Measurements from ENCODE around the gene P3H2. TPM values are rescaled to one million over a fixed set of nuclear protein-coding genes. Genes with fewer than 3 reads are reported as not detected.
A peak's percentile ranks its signal among the peaks of the same experiment; 100 is the strongest.

P3H2 gene
- total and polyA plus RNA-seq, 2 of the 4 experiments (the other 2 are of a cell fraction): 54.7 to 64.3 TPM

GRCh38 chr3:190127195-190127594 lies 6.5 kb upstream of the P3H2 start:
- no TSS peak for BruUV-seq (replicated peaks)
- no peak overlapping the region for H2AFZ ChIP-seq (replicated peaks; ENCODE audit: low read length, poor library complexity)
- H3K14ac ChIP-seq (replicated peaks; ENCODE audit: low read depth, low read length): no peak overlapping the region
- no CpG with 5 or more reads among the region's 1 CpG for WGBS, 2 experiments (ENCODE audit: extremely low coverage in 2 of 2, insufficient read length in 1 of 2)
- H3K23ac ChIP-seq (ENCODE audit: low read depth, low read length): no peak overlapping the region
- no peak overlapping the region for H2AK9ac ChIP-seq (replicated peaks; ENCODE audit: low read depth, low read length, poor library complexity)
- ChIA-PET POLR2A (ENCODE audit: unreplicated experiment) (no interaction called here), CTCF (no interaction called here)
- no peak overlapping the region for H2BK20ac ChIP-seq (ENCODE audit: low read depth, low read length)
- DNase-seq: no peak
- dilution Hi-C loops (cut with HindIII; ENCODE audit: low sequenced_read_pairs, unreplicated experiment) (no loop called here), in situ Hi-C loops (cut with MboI; ENCODE audit: low sequenced_read_pairs) (no loop called here), intact Hi-C loops (cut with micrococcal nuclease) (no loop called here)
- no peak overlapping the region for H3K9ac ChIP-seq (ENCODE audit: low read depth, low read length)
- no peak overlapping the region for H2BK5ac ChIP-seq (ENCODE audit: low read depth, low read length, poor library complexity, severe bottlenecking)
- no peak overlapping the region for H4K5ac ChIP-seq (ENCODE audit: low read depth, low read length)
- no peak overlapping the region for H3K27ac ChIP-seq (ENCODE audit: insufficient read depth, low read length)
- H3K9me3 ChIP-seq (ENCODE audit: control insufficient read depth, insufficient read depth, low read length): no peaks in the 10 kb centered on the region
- H2BK15ac ChIP-seq (ENCODE audit: low read depth, low read length): no peak overlapping the region
- H2AK5ac ChIP-seq (ENCODE audit: low read depth, low read length): no peak overlapping the region
- no peaks in the 10 kb centered on the region for H3K27me3 ChIP-seq (ENCODE audit: control insufficient read depth, insufficient read depth, low read length)
- H3K4me2 ChIP-seq (ENCODE audit: low read depth, low read length): no peak overlapping the region
- ATAC-seq (ENCODE audit: low read depth): no peak
- no peak overlapping the region for H3K4ac ChIP-seq (ENCODE audit: low read depth, low read length)
- peaks cover 2% of the 10 kb centered on the region; the same call in 1 of the 2 replicates for H3K9me1 ChIP-seq (ENCODE audit: insufficient read depth, low read length)
- H2BK120ac ChIP-seq (ENCODE audit: low read depth, low read length): no peak overlapping the region
- H3K36me3 ChIP-seq (ENCODE audit: control insufficient read depth, insufficient read depth, low read length): no peaks in the 10 kb centered on the region
- H4K91ac ChIP-seq (ENCODE audit: insufficient read depth, low read depth, low read length): no peak overlapping the region
- no peak overlapping the region for H3K18ac ChIP-seq (ENCODE audit: low read depth, low read length)
- peaks cover 4% of the 10 kb centered on the region for H3K4me1 ChIP-seq (ENCODE audit: control insufficient read depth, insufficient read depth, low read length)
- H3K4me3 ChIP-seq (ENCODE audit: insufficient read depth, low read depth, low read length): no peak overlapping the region
- TF ChIP-seq CHD1 (IDR thresholded peaks at IDR 0.05; ENCODE audit: low read depth, low read length) (no peak), MAFK (IDR thresholded peaks at IDR 0.05; ENCODE audit: low read depth, low read length) (peak; percentile 88), POLR2A (IDR thresholded peaks at IDR 0.05; ENCODE audit: low read depth, low read length) (no peak), NFE2L2 (IDR thresholded peaks at IDR 0.05; ENCODE audit: low read depth, low read length) (no peak), RFX5 (IDR thresholded peaks at IDR 0.05; ENCODE audit: low read depth, low read length) (no peak), RAD21 (IDR thresholded peaks at IDR 0.05; ENCODE audit: low read length) (no peak)
- no peaks in the 10 kb centered on the region for H4K20me1 ChIP-seq (ENCODE audit: insufficient read depth, low read length)
- no peak overlapping the region for H3K56ac ChIP-seq (ENCODE audit: extremely low read depth, insufficient read depth, low read length)
- no peak overlapping the region for H4K8ac ChIP-seq (ENCODE audit: low read depth in 2 of 2, low read length in 2 of 2)
- peaks cover 0 to 3% of the 10 kb centered on the region in 2 experiments; a peak in 2 of 4 replicates for H3K79me1 ChIP-seq (ENCODE audit: low read depth in 1 of 2, low read length in 2 of 2)

Measured in IMR-90 (cell line).